ENCODE results near the gene CDH13.

Gene CDH13

DNA sequence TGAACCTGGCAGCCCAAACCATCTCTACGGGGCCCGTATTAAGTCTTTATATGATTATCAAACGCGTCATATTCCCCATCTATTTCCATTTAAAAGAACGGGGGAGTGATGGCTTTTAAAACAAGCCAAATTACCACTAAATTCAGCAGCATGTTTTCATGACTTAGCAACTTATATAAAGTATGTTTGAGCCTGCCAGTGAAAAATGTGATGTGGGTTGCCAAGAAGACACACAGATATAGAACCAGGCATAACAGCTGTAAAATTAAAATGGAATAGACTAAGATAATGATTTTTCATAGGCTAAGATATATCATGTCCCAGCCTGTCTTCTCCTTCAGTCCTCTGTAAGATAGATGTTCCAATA, 1136.2 kb downstream of the CDH13 start:
- Histone ChIP-seq H3K79me2 (ENCODE audit: low read length) (no peaks in the 10 kb centered on the region), H3K4me3 (ENCODE audit: low read length) (no peak overlapping the region), H3F3A (ENCODE audit: insufficient read depth, low read length) (no peaks in the 10 kb centered on the region), H2AFZ (ENCODE audit: low read length) (no peak overlapping the region), H3K4me1 (ENCODE audit: low read length) (no peaks in the 10 kb centered on the region), H3K9ac (ENCODE audit: low read length) (no peak overlapping the region), H3K36me3 (replicated peaks; ENCODE audit: insufficient read depth, low read length) (no peaks in the 10 kb centered on the region), H4K20me1 (ENCODE audit: insufficient read depth, low read length) (no peaks in the 10 kb centered on the region), H3K9me3 (replicated peaks; ENCODE audit: insufficient read depth, low read length) (no peaks in the 10 kb centered on the region), H3K9me2 (replicated peaks; ENCODE audit: insufficient read depth, low read length) (no peaks in the 10 kb centered on the region), H3K4me2 (ENCODE audit: low read depth, low read length) (no peak overlapping the region), H3K27me3 (replicated peaks; ENCODE audit: insufficient read depth, low read length) (no peaks in the 10 kb centered on the region), H3K27ac (ENCODE audit: low read length) (no peak overlapping the region)
- no peak for TF ChIP-seq EZH2 (optimal IDR thresholded peaks at IDR 0.05; ENCODE audit: low read depth, low read length)
- TF ChIP-seq EZH2phosphoT487 (IDR thresholded peaks at IDR 0.05; ENCODE audit: low read length): no peak
- TF ChIP-seq, protein P1, sequence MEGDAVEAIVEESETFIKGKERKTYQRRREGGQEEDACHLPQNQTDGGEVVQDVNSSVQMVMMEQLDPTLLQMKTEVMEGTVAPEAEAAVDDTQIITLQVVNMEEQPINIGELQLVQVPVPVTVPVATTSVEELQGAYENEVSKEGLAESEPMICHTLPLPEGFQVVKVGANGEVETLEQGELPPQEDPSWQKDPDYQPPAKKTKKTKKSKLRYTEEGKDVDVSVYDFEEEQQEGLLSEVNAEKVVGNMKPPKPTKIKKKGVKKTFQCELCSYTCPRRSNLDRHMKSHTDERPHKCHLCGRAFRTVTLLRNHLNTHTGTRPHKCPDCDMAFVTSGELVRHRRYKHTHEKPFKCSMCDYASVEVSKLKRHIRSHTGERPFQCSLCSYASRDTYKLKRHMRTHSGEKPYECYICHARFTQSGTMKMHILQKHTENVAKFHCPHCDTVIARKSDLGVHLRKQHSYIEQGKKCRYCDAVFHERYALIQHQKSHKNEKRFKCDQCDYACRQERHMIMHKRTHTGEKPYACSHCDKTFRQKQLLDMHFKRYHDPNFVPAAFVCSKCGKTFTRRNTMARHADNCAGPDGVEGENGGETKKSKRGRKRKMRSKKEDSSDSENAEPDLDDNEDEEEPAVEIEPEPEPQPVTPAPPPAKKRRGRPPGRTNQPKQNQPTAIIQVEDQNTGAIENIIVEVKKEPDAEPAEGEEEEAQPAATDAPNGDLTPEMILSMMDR (IDR thresholded peaks at IDR 0.05; ENCODE audit: low read length): no peak
- no peak for DNase-seq

DNA sequence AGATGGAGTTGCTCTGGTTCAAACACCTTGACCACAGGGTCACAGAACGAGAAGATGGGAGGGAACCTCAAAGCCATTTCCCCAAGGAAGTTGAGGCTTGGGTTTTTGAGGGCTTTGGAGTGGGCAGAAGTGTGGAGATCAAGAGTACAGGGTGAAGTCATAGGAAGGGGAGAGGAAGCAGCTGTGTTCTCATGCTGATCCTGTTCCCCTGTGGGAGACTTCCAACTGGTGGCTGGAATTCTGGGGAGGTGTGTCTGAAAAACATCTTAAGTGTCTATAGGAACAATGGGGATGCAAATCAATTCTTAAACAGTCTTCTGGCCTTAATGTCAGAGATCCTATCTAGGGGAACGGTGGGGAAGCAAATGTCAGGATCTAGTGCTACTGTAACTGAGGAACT, 1142.2 kb downstream of the CDH13 start:
- Histone ChIP-seq H3K9ac (ENCODE audit: low read length) (no peak overlapping the region), H3K27me3 (replicated peaks; ENCODE audit: insufficient read depth, low read length) (no peaks in the 10 kb centered on the region), H3K27ac (ENCODE audit: low read length) (no peak overlapping the region), H3F3A (ENCODE audit: insufficient read depth, low read length) (no peaks in the 10 kb centered on the region), H3K4me2 (ENCODE audit: low read depth, low read length) (no peak overlapping the region), H3K9me3 (replicated peaks; ENCODE audit: insufficient read depth, low read length) (no peaks in the 10 kb centered on the region), H3K9me2 (replicated peaks; ENCODE audit: insufficient read depth, low read length) (no peaks in the 10 kb centered on the region), H3K4me3 (ENCODE audit: low read length) (no peak overlapping the region), H3K36me3 (replicated peaks; ENCODE audit: insufficient read depth, low read length) (no peaks in the 10 kb centered on the region), H3K4me1 (ENCODE audit: low read length) (no peaks in the 10 kb centered on the region), H4K20me1 (ENCODE audit: insufficient read depth, low read length) (no peaks in the 10 kb centered on the region), H2AFZ (ENCODE audit: low read length) (no peak overlapping the region), H3K79me2 (ENCODE audit: low read length) (no peaks in the 10 kb centered on the region)
- no peak for DNase-seq
- TF ChIP-seq, protein P1 (IDR thresholded peaks at IDR 0.05; ENCODE audit: low read length): no peak
- TF ChIP-seq EZH2 (optimal IDR thresholded peaks at IDR 0.05; ENCODE audit: low read depth, low read length): no peak
- TF ChIP-seq EZH2phosphoT487 (IDR thresholded peaks at IDR 0.05; ENCODE audit: low read length): no peak

DNA sequence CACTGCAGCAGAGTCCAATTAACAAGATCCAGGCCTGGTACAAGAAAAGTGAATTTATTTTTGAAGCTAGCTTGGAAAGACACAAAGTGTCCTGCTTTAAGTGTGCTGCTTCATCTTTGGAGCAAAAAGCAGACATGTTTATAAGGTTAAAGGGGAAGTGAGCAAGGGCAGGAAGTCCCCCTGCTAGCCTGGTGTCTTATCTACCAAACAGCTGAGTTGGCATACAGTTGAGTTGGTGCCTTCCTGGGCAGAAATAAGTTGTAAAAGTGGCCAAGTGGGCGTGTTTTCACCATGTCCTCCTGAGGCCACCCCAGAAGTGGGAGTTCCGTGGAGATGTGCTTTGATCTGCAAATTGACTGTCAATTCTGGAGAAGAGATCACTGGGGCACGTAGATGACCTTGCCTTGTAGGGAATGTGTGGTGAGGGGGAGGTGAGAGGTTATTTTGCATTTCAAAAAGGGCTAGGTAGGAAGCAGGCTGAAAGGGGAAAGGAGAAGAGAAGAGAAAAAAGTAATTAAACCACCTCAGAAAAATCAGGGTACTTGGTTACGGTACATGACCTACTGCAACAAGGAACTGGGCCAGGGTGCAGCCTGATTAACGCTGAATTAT, 1142.7 kb downstream of the CDH13 start:
- no peaks in the 10 kb centered on the region for H3F3A ChIP-seq (ENCODE audit: insufficient read depth, low read length)
- H3K4me2 ChIP-seq (ENCODE audit: low read depth, low read length): no peak overlapping the region
- H3K27me3 ChIP-seq (replicated peaks; ENCODE audit: insufficient read depth, low read length): no peaks in the 10 kb centered on the region
- TF ChIP-seq EZH2phosphoT487 (IDR thresholded peaks at IDR 0.05; ENCODE audit: low read length) (no peak), EZH2 (optimal IDR thresholded peaks at IDR 0.05; ENCODE audit: low read depth, low read length) (no peak)
- TF ChIP-seq, protein P1 (IDR thresholded peaks at IDR 0.05; ENCODE audit: low read length): no peak
- no peaks in the 10 kb centered on the region for H3K9me2 ChIP-seq (replicated peaks; ENCODE audit: insufficient read depth, low read length)
- H3K9me3 ChIP-seq (replicated peaks; ENCODE audit: insufficient read depth, low read length): no peaks in the 10 kb centered on the region
- H3K27ac ChIP-seq (ENCODE audit: low read length): no peak overlapping the region
- H4K20me1 ChIP-seq (ENCODE audit: insufficient read depth, low read length): no peaks in the 10 kb centered on the region
- no peak overlapping the region for H2AFZ ChIP-seq (ENCODE audit: low read length)
- DNase-seq: no peak
- no peak overlapping the region for H3K4me3 ChIP-seq (ENCODE audit: low read length)
- no peak overlapping the region for H3K9ac ChIP-seq (ENCODE audit: low read length)
- no peaks in the 10 kb centered on the region for H3K36me3 ChIP-seq (replicated peaks; ENCODE audit: insufficient read depth, low read length)
- H3K4me1 ChIP-seq (ENCODE audit: low read length): no peaks in the 10 kb centered on the region
- no peaks in the 10 kb centered on the region for H3K79me2 ChIP-seq (ENCODE audit: low read length)
